Nephron (organoid): ENCODE results near the gene MYOZ1.
A peak's percentile ranks its signal among the peaks of the same experiment; 100 is the strongest.

Source experiments
- H3K27ac Mint-ChIP-seq, 3 experiments: 2 replicates each; pipeline ENCODE4 v1.8.0; 2020; ENCODE audit warnings: mixed read lengths in 3 of 3, mild to moderate bottlenecking in 2 of 3, moderate library complexity in 1 of 3
- H3K27me3 Mint-ChIP-seq: 2 replicates; pipeline ENCODE4 v1.8.0; 2021; ENCODE audit warnings: low read depth, mild to moderate bottlenecking, moderate library complexity, mixed read lengths
- H3K36me3 Mint-ChIP-seq: 2 replicates; pipeline ENCODE4 v1.8.0; 2020; ENCODE audit warnings: low read depth, mixed read lengths
- H3K4me1 Mint-ChIP-seq: 2 replicates; pipeline ENCODE4 v1.8.0; 2020; ENCODE audit warnings: mixed read lengths
- H3K4me3 Mint-ChIP-seq, 3 experiments: 2 replicates each; pipeline ENCODE4 v1.8.0; 2020; ENCODE audit warnings: mild to moderate bottlenecking in 3 of 3, mixed read lengths in 3 of 3, moderate library complexity in 2 of 3
- H3K9me3 Mint-ChIP-seq: 2 replicates; pipeline ENCODE4 v1.8.0; 2020; ENCODE audit warnings: mixed read lengths
- CTCF ChIP-seq, 3 experiments: fragments of 200-600 bp; sonication (generic); IDR thresholded peaks; one replicate each; pipeline ENCODE4 v1.5.0; 2021; ENCODE audit warnings: antibody characterized with exemption in 3 of 3; ENCODE audit not compliant: unreplicated experiment in 3 of 3

Gene MYOZ1

GRCh38 chr10:73655990-73656298 lies 14.7 kb upstream of the MYOZ1 start, which contains the start of gene SYNPO2L:
TSS of gene SYNPO2L (minus strand) at chr10:73656029. CDS start at chr10:73655922, 107 bp downstream.
- Mint-ChIP-seq H3K27ac (peak within 1 kb of the TSS; percentile 27 to 77 (median 72)), H3K36me3 (no peaks in the 10 kb centered on the region), H3K27me3 (no peaks in the 10 kb centered on the region), H3K4me1 (peaks cover 24% of the 10 kb centered on the region), H3K4me3 (peak within 1 kb of the TSS; percentile 66 to 83 (median 75)), H3K9me3 (no peaks in the 10 kb centered on the region)
- no peak for TF ChIP-seq CTCF (IDR thresholded peaks at IDR 0.05; ENCODE audit: unreplicated experiment in 3 of 3)

- H3K27ac Mint-ChIP-seq: peak overlapping the region; percentile 27 to 77 (median 72)
- no peak for TF ChIP-seq CTCF (IDR thresholded peaks at IDR 0.05; ENCODE audit: unreplicated experiment in 3 of 3)
- H3K9me3 Mint-ChIP-seq: no peaks in the 10 kb centered on the region
- H3K4me1 Mint-ChIP-seq: peaks cover 29% of the 10 kb centered on the region
- H3K4me3 Mint-ChIP-seq: peak overlapping the region; percentile 66 to 83 (median 75)
- no peaks in the 10 kb centered on the region for H3K36me3 Mint-ChIP-seq
- H3K27me3 Mint-ChIP-seq: no peaks in the 10 kb centered on the region
Observed at GRCh38 chr10:73655257-73655989, 14.1 kb upstream of the MYOZ1 start.

- Mint-ChIP-seq H3K9me3 (no peaks in the 10 kb centered on the region), H3K36me3 (no peaks in the 10 kb centered on the region), H3K27me3 (no peaks in the 10 kb centered on the region), H3K27ac (no peak overlapping the region), H3K4me3 (peak overlapping the region in 2 of 3 experiments; percentile 61 to 83), H3K4me1 (peaks cover 40% of the 10 kb centered on the region)
- TF ChIP-seq CTCF (IDR thresholded peaks at IDR 0.05; ENCODE audit: unreplicated experiment in 3 of 3): no peak
Observed at GRCh38 chr10:73653701-73654100, 12.4 kb upstream of the MYOZ1 start.

- no peak for TF ChIP-seq CTCF (IDR thresholded peaks at IDR 0.05; ENCODE audit: unreplicated experiment in 3 of 3)
Observed at GRCh38 chr10:73653195-73653594, 11.9 kb upstream of the MYOZ1 start.

GRCh38 chr10:73650537-73651331 lies 9.5 kb upstream of the MYOZ1 start:
- no peaks in the 10 kb centered on the region for H3K9me3 Mint-ChIP-seq

More at GRCh38 chr10:73653195-73653594, 11.9 kb upstream of the MYOZ1 start:
- no peak overlapping the region for H3K27ac Mint-ChIP-seq
- no peaks in the 10 kb centered on the region for H3K9me3 Mint-ChIP-seq
- H3K4me3 Mint-ChIP-seq: peak overlapping the region in 2 of 3 experiments; percentile 36 to 83
- no peaks in the 10 kb centered on the region for H3K27me3 Mint-ChIP-seq
- H3K36me3 Mint-ChIP-seq: no peaks in the 10 kb centered on the region
- peaks cover 41% of the 10 kb centered on the region for H3K4me1 Mint-ChIP-seq

More at GRCh38 chr10:73650537-73651331, 9.5 kb upstream of the MYOZ1 start:
- Mint-ChIP-seq H3K36me3 (no peaks in the 10 kb centered on the region), H3K4me1 (peaks cover 52% of the 10 kb centered on the region), H3K27me3 (no peaks in the 10 kb centered on the region), H3K27ac (peak overlapping the region; percentile 64 to 94 (median 79)), H3K4me3 (peak overlapping the region; percentile 57 to 86 (median 78))
- TF ChIP-seq CTCF (IDR thresholded peaks at IDR 0.05; ENCODE audit: unreplicated experiment in 3 of 3): no peak
